Activated CD4-positive, alpha-beta T cell treated with anti-CD3 and anti-CD28 coated beads, Interleukin-2, amount 50 U/mL, for 4 hours (primary cell): ENCODE results near the gene TSPAN33.

Source experiments
- DNase-seq, 2 experiments: peaks; one replicate each; pipeline ENCODE4 v3.0.0-alpha.2; 2020

Gene TSPAN33

DNA sequence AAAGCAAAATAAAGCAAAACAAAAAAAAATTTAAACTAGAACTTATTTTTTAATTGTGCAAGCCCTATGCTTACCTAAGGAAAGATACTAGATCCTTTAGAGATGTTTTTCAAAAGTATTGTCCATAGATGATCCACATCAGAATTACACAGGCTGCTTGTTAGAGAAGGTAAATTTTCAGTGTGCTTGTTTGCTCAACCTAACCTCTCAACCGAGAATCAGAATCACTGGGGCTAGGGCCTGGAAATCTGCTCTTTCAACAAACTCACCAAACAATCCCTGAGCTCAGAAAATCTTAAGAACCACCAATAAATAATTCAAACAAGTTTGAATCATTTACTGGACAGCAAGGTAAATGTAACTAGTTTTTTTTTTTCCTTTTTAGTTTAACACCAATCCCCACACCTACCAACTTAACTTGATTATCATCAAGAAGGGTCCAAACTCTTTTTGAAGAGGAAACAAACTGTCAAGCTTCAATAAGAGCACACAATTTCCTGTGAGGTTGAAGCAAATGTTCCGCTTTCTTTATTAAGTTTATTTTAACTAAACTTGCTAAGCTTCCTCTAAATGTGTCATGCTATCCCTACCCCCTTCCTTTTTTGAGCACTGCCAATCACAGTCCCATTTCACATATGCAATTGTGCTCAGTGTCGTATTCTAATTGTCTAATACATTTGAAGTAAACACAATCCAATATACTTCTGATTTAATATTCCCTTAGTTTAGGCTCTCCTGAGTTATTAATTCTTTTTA lies 7.4 kb upstream of the TSPAN33 start:
- DNase-seq: no peak

GRCh38 chr7:129143724-129144094 lies 798 bp upstream of the TSPAN33 start:
- no peak for DNase-seq

- DNase-seq: peak in 1 of 2 experiments; percentile 9
Observed at GRCh38 chr7:129144834-129145668, 544 bp downstream of the TSPAN33 start.

DNA sequence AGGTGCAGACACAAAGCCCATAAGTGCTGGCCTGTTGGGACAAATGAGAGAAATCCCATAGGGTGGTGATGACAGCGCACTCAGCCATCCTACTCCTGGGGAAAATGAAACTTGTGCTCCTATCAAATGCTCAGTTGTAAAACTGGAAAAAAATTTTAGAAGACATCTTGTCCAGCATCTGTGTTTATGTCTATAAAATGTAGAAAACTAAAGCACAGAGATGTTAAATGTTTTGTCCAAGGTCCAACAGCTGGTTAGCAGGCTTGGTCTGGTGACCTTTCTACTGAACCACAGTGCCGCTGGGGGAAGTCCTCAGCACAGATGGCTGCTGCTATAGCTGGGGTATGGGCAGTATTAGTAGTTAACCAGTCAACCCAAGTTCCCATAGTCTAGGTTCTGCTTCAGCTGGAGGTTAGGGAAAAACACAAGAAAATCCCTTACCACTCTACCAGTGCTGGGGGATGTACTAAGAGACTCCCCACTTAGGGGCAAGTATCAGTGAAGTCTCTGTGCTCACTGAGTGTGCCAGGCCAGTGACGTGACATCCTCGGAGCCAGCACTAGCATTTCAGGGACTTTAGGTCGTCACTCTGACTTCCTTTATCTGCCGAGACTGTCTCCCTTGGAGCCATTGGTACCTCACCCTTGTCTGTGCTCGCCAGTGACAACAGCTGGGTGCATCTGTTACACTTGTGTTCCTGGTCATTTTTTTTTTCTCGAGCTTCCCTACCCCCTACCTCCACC lies 1.9 kb downstream of the TSPAN33 start:
- no peak for DNase-seq

DNA sequence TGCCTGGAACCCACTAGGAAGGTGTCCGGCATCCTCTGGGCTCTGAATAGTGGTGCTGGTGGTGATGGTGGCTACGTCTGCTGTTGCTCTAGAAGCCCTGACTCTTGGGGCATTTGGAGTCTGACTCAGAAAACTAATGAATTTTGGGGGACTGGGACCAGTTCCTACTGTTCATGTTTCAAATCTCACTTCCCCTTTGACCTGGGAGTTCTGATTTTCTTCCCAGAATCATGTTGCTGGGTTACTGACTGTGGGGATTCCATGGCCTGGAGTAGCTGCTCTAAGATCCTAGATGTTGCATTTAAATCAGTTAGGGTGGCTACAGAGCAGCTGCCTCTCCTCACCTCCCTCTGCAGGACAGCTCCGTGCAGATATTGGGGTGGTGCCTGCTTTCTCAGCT lies 3.2 kb downstream of the TSPAN33 start:
- no peak for DNase-seq

DNA sequence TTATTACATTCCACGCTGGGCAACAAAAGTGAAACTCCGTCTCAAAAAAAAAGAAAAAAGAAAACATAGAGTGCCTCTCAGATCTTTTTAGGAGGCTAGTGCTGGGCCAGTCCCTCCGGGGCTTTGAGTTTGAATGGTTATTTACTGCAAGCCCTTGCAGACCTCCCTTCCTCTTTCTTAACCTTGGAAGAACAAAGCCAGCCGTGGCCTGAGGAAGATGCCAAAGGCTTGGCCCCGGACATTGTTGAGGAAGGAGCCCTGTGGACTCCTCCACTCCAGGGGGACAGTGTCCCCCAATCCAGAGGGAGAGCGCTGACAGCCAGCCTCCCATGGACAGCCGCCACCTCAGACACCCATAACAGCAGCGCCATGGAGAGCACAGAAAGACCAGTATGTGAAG lies 5.0 kb downstream of the TSPAN33 start:
- DNase-seq: no peak

DNA sequence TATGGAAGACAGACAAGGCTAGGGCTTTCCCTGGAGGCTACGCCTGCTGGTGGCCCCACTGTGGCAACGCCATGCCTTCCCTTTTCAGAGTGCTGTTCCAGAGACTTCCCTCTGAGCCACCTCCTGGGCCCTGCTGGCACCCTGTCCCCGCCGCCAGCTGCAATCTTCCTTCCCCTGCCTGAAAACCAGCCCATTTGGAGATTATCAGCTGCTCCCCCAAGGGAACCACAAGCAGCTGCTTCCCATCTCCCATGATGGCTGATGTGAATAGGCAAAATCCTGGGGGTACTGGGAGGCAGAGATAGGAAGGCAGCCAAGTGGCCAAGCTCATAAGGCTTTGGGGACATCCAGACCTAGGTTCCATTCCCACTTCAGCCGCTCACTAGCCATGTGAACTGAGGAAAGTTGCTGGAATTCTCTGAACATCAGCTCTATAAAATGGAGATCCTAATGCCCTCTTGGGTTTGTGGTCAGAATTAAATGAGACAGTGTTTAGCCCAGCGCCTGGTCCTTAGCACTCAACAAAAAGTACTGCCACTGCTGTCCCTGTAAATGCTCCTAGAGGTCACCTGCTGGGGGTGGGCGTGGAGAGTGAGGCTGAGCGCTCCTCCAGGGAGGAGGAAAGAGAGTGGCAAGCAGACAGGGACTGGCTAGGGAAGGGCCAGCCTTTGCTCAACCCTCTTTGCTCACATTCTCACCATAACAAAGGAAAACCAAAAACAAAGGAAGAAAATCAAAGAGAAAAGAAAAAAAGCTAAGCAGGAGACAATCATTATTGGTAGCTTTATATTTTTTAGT lies 5.9 kb downstream of the TSPAN33 start:
- DNase-seq: no peak

DNA sequence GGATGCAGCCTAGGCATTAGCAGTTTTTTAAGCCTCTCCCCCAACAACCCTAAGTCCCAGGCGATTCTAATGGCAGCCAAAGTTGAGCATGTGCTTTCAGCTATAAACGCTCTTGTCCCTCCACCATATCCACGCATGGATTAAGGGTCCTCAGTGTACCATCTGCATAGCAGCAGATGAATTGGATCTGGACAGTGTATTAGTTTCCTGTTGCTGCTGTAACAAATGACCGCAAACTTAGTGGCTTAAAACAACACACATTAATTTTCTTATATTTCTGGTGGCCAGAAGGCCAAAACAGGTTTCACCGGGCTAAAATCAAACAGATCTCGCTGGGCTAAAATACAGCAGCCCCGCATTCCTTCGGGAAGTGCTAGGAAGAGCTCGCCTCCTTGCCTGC lies 13.1 kb downstream of the TSPAN33 start:
- DNase-seq: no peak

GRCh38 chr7:129159539-129159938 lies 15.0 kb downstream of the TSPAN33 start:
- DNase-seq: no peak

DNA sequence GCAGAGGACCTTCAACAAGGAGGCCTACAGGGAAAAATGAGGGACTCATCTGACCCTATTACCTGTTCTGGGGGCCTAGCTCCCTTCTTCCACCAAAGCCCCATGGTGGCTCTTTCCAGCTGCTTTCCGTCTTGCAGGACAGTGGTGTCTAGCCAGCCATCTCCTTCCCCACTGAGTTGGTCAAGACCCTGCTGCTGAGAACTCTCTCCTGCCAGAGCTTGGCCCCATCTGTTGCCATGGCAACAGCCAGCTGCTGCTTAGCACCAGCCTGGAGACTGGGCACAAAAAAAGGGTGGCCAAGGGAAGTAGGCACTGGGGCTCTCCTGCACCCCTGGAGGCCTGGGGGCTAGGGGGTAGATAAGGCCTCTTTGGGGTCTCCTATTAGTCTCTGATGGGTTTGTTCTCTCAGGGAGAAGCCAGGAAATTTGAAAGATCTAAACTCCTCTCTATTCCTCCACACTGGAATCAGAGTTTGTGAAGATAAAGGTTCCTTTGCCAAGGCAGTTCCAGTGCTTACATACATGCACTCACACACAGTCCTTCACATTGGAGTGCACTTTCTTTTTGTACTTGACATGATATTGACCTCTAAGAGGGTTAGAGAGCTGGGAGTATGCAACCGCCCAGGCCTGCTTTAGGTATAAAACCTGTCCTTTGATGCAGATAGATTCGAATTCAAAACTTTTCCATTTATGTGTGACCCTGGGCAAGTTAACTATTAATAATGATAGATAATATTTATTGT lies 15.8 kb downstream of the TSPAN33 start:
- no peak for DNase-seq

DNA sequence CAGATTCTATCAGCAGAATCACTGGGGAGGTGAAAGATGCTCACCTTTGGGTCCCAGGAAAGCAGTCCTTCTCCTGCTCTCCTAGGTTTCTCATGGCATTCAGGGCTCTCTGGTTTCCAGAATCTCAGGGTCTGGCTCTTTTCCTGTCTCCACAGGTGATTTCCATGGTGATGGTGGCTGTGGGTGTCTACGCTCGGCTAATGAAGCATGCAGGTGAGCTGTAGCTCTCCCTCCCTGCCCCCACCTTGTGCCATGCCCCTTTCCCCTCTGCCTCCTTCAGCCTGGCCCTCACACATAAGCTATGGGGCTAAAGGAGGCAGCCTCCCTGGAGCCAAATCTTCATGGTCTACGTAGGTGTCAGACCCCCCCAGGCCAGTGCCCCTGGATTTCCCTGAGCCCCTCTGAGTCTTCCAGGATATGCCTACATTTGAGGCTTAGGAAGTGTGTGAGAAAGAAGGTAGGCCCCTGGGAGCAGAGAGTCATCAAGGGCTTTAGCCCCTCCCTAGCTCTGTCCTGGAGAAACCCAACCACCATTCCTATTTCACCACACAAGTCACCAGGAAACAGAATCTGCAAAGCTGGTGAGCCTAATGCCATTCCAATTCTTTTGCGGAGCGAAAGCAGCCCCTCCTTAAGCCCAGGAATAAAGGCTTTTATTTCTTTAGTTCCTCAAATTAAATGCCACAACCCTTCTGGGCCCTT lies 17.2 kb downstream of the TSPAN33 start:
- no peak for DNase-seq

- no peak for DNase-seq
Observed at GRCh38 chr7:129162732-129163131, 18.2 kb downstream of the TSPAN33 start.

DNA sequence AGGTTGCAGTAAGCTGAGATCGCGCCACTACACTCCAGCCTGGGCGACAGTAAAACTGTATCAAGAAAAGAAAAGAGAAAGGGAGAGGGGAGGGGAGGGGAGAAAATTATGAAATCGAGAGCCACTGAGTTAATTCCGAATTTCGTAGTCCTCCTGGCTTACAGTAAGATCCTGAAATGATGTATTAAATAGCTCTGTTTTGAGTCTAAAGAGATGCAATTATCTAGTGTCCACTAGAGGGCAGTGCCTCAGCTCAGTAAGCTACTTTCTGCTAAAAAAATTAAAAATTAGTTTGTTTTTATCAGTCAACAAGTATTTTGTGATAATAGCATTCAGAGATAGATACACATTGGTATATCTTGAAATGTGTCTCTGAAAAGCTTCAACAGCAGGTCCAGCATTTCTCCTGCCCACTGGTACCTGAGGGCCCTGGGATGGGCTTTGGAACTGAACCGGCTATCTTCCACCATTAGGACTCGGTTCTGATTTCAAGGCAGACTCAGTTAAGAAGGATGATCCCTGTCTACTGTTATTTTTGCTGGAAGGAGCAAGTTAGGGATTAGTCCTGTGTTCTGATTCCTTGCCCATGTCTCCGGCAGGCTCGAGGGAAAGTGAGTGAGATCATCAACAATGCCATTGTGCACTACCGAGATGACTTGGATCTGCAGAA lies 19.5 kb downstream of the TSPAN33 start:
- no peak for DNase-seq

DNA sequence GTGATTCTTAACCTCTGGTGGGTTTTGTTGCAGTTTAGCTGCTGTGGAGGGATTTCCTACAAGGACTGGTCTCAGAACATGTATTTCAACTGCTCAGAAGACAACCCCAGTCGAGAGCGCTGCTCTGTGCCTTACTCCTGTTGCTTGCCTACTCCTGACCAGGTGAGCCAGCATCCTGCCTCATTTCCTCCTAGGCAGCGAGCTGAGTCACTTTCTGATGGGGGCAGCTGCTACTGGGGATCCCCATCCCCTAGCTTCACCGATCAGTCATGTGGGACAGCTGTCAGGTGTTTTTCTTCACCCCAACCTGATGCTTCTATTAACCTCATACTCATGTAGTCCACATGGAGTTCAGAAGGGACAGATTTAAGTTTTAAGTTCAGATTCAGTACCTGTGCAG lies 22.2 kb downstream of the TSPAN33 start:
- no peak for DNase-seq

DNA sequence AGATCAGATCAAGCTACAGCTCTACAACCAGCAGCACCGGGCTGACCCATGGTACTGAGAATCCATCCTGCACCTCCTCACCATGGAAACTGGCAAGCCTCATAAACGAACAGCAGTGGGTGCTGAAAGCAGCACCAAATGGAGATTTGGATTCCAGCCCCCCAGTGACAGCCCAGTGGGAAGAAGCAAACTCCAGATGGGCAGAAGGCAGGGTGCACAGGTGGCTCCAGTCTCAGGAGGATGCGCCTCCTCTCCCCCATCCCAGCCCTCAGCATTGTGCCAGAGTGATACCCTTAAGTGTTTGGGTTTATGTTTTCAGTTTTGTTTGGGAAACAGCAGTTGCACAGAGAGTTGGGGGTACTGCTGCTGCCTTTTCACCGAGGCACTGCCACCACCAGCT lies 23.3 kb downstream of the TSPAN33 start:
- no peak for DNase-seq

GRCh38 chr7:129168231-129169021 lies 23.9 kb downstream of the TSPAN33 start:
- DNase-seq: no peak

- DNase-seq: peak in 1 of 2 experiments; percentile 19
Observed at GRCh38 chr7:129169171-129169671, 24.7 kb downstream of the TSPAN33 start.

- DNase-seq: no peak
Observed at GRCh38 chr7:129169686-129170440, 25.4 kb downstream of the TSPAN33 start.
